ENCODE measurements around the gene KRT14.

The KRT14 gene

GRCh38 chr17:41586863-41587495, at the start of gene KRT14:
KRT14 (minus strand) TSS chr17:41586895; CDS start chr17:41586834, 61 bp downstream.
- Mint-ChIP-seq H3K9me3 (no peaks in the 10 kb centered on the region), H3K27ac (no peak within 1 kb of the TSS), H3K4me3 (no peak within 1 kb of the TSS), H3K36me3 (ENCODE audit: low read depth) (no peaks in the 10 kb centered on the region), H3K27me3 (ENCODE audit: low read depth, poor library complexity) (peaks cover 33% of the 10 kb centered on the region), H3K4me1 (no peaks in the 10 kb centered on the region)
- DNase-seq, result no peak
- TF ChIP-seq CTCF (IDR thresholded peaks at IDR 0.05), result no peak

- Mint-ChIP-seq H3K27ac (peak overlapping the region; percentile 98), H3K4me1 (peaks cover 25% of the 10 kb centered on the region), H3K27me3 (ENCODE audit: low read depth, poor library complexity) (peaks cover 7% of the 10 kb centered on the region), H3K4me3 (no peak overlapping the region), H3K9me3 (no peaks in the 10 kb centered on the region), H3K36me3 (ENCODE audit: low read depth) (no peaks in the 10 kb centered on the region)
- no peak for TF ChIP-seq CTCF (IDR thresholded peaks at IDR 0.05)
- no peak for DNase-seq
Measured at GRCh38 chr17:41635121-41636097, 48.7 kb upstream of the KRT14 start.

GRCh38 chr17:41634639-41635038, 47.9 kb upstream of the KRT14 start:
- H3K36me3 Mint-ChIP-seq (ENCODE audit: low read depth), result no peaks in the 10 kb centered on the region
- peak overlapping the region; percentile 98 for H3K27ac Mint-ChIP-seq
- peaks cover 4% of the 10 kb centered on the region for H3K27me3 Mint-ChIP-seq (ENCODE audit: low read depth, poor library complexity)
- no peak overlapping the region for H3K4me3 Mint-ChIP-seq
- H3K4me1 Mint-ChIP-seq, result peaks cover 28% of the 10 kb centered on the region
- no peaks in the 10 kb centered on the region for H3K9me3 Mint-ChIP-seq
- TF ChIP-seq CTCF (IDR thresholded peaks at IDR 0.05), result no peak
- no peak for DNase-seq

- Mint-ChIP-seq H3K4me3 (no peak overlapping the region), H3K27me3 (ENCODE audit: low read depth, poor library complexity) (peaks cover 5% of the 10 kb centered on the region), H3K9me3 (no peaks in the 10 kb centered on the region), H3K36me3 (ENCODE audit: low read depth) (no peaks in the 10 kb centered on the region), H3K4me1 (peaks cover 31% of the 10 kb centered on the region), H3K27ac (no peak overlapping the region)
- DNase-seq, result no peak
- TF ChIP-seq CTCF (IDR thresholded peaks at IDR 0.05), result no peak
Measured at GRCh38 chr17:41633556-41634199, 47.0 kb upstream of the KRT14 start.

- H3K4me1 Mint-ChIP-seq, result peaks cover 31% of the 10 kb centered on the region
- H3K27me3 Mint-ChIP-seq (ENCODE audit: low read depth, poor library complexity), result peaks cover 5% of the 10 kb centered on the region
- no peaks in the 10 kb centered on the region for H3K9me3 Mint-ChIP-seq
- TF ChIP-seq CTCF (IDR thresholded peaks at IDR 0.05), result no peak
- no peak overlapping the region for H3K27ac Mint-ChIP-seq
- no peak for DNase-seq
- no peaks in the 10 kb centered on the region for H3K36me3 Mint-ChIP-seq (ENCODE audit: low read depth)
- no peak overlapping the region for H3K4me3 Mint-ChIP-seq
Measured at GRCh38 chr17:41632482-41633105, 45.9 kb upstream of the KRT14 start.
